DMS53 (cell line): ENCODE data around the gene IBA57.

Experiments used
- DNase-seq: peaks from one replicate; lab custom pipeline; 2025; lab: John Stamatoyannopoulos, UW

Gene IBA57

GRCh38 chr1:228144993-228145343 is 20.6 kb upstream of the IBA57 start:
- DNase-seq: no peak

GRCh38 chr1:228145463-228146416 is 19.9 kb upstream of the IBA57 start:
- DNase-seq: no peak

- no peak for DNase-seq
Measured at GRCh38 chr1:228146417-228147150, 19.0 kb upstream of the IBA57 start.

GRCh38 chr1:228147151-228147693 is 18.4 kb upstream of the IBA57 start:
- no peak for DNase-seq

- DNase-seq: no peak
Measured at GRCh38 chr1:228147768-228148167, 17.8 kb upstream of the IBA57 start.

- no peak for DNase-seq
Measured at GRCh38 chr1:228148196-228148861, 17.3 kb upstream of the IBA57 start.

GRCh38 chr1:228148935-228149405 is 16.6 kb upstream of the IBA57 start:
- no peak for DNase-seq

- DNase-seq: no peak
Measured at GRCh38 chr1:228149406-228150119, 16.0 kb upstream of the IBA57 start, which contains the start of gene GJC2. Gene GJC2, plus strand, starts transcription at chr1:228149930. Its CDS starts 7,829 bp downstream, at chr1:228157759.

- no peak for DNase-seq
Measured at GRCh38 chr1:228150120-228150460, 15.5 kb upstream of the IBA57 start.

- DNase-seq: no peak
Measured at GRCh38 chr1:228150461-228151179, 15.0 kb upstream of the IBA57 start.

GRCh38 chr1:228151180-228151925 is 14.3 kb upstream of the IBA57 start:
- DNase-seq: no peak

- DNase-seq: no peak
Measured at GRCh38 chr1:228152097-228152917, 13.3 kb upstream of the IBA57 start.

- DNase-seq: no peak
Measured at GRCh38 chr1:228152918-228153258, 12.7 kb upstream of the IBA57 start.

GRCh38 chr1:228154021-228154669 is 11.5 kb upstream of the IBA57 start:
- DNase-seq: no peak

GRCh38 chr1:228154670-228155571 is 10.7 kb upstream of the IBA57 start:
- DNase-seq: no peak

- DNase-seq: no peak
Measured at GRCh38 chr1:228155596-228156514, 9.7 kb upstream of the IBA57 start.

GRCh38 chr1:228156515-228156881 is 9.1 kb upstream of the IBA57 start:
- no peak for DNase-seq
